VCaP (cell line): ENCODE data around the gene TENM4.

Experiments
- H3K27ac ChIP-seq: fragments of 450-650 bp; 2 replicates; pipeline ENCODE4 v1.5.1; 2017
- TF ChIP-seq, protein P1 (sequence below): fragments of 450-650 bp; conservative IDR thresholded peaks from 2 replicates; pipeline ENCODE4 v1.5.1; 2017; ENCODE audit warnings: mild to moderate bottlenecking, moderate library complexity

TENM4 gene

DNA sequence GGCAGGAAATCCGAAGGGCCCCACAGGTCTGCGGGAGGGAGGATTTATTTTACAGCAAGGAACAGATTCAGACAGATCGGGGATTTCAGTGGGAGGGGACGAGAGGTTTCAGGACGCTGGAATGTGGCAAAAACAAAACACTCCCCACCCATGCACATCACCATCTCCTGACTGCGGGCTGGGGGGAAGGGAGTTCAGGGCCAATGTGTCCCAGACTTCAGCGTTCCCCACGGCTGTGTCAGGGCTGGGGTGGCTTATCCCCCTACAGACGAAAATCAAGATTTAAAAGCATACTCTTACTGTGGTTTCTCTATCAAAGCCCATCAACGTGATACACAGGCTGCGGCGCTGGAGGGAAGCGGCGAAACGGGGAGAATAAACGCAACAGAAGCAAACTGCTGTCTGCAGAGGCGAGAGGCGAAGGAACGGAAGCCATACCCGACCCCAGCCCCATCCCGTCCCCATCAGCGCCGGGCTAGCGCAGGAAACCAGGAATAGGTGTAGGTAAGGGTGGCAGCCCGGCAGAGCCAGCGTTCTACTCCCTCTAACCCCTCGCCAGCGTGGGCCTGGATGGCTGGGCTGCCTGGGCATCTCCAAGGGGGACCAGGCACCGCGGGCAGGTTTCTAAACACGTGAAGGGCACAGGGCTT is 2.7 kb downstream of the TENM4 start:
- TF ChIP-seq, protein P1, sequence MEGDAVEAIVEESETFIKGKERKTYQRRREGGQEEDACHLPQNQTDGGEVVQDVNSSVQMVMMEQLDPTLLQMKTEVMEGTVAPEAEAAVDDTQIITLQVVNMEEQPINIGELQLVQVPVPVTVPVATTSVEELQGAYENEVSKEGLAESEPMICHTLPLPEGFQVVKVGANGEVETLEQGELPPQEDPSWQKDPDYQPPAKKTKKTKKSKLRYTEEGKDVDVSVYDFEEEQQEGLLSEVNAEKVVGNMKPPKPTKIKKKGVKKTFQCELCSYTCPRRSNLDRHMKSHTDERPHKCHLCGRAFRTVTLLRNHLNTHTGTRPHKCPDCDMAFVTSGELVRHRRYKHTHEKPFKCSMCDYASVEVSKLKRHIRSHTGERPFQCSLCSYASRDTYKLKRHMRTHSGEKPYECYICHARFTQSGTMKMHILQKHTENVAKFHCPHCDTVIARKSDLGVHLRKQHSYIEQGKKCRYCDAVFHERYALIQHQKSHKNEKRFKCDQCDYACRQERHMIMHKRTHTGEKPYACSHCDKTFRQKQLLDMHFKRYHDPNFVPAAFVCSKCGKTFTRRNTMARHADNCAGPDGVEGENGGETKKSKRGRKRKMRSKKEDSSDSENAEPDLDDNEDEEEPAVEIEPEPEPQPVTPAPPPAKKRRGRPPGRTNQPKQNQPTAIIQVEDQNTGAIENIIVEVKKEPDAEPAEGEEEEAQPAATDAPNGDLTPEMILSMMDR, result no peak
- H3K27ac ChIP-seq, result no peak overlapping the region

DNA sequence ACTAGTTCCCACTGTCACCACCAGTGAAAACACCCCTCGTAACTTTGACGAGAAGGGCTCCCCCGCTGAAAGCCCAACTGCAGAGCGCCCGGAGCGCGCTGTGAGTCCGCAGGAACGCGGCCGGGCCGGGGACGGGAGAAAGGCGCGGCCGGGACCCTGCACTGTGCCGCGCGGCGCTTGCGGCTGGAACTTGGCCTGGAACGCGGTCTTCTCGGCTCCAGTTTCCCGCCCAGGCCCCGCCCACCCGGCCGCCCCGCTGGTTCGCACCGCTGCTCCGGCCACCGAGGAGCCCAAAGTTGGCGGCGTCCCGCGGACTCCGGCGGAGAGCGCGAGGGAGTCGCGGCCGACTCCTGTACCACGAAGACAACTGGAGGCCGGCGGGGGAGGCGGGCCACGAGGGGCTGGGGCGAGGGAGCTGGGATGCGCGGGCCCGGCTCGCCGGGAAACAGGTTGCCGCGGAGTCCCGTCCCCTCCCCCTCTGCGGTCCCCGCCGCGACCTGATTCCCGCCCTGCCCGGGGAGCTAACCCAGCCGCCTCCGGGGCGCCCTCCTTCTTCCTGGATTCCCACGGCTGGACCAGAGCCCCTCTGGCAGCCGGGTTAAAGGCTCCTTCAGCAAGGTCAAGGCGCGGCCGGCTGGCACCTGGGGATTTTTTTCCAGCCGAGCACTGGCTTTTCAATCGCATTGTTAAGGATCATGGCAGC is 3.4 kb downstream of the TENM4 start:
- TF ChIP-seq, protein P1, result no peak
- H3K27ac ChIP-seq, result no peak overlapping the region

DNA sequence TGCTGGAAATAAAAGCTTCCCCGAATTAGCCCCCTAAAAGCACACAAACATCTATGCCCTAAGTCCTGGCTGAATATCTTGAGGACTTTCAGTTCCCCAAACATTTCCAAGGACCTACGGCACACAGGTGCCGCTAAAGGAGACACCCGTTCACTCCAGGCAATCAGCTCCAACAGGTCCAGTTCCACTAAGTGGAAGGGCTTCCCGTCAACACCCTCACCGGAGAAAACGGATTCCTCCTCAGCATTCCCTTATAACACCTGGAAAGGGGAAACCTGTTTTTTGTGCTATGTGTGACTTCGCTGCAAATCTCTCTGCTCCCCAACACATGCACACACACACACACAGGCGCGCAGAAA is 3.9 kb downstream of the TENM4 start:
- TF ChIP-seq, protein P1, result no peak
- no peak overlapping the region for H3K27ac ChIP-seq

DNA sequence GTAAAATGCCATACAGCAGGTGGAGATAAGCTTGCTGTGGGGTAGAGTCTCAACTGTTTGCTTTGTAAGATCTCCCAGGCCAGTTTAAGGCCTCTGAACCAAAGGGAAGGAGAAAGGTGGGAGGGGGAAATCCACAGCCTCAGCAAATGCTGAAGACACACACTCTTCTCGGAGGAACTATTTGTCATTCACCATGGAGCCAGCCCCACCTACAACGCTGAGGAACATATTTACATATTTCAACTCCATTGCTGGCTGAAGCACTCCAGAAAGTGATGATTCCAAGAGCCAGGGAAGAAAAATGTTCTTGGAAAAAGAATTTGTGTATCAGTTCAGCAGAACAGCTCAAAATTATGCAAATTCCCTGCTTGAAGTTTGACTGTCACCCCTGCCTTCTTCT is 6.5 kb downstream of the TENM4 start:
- no peak overlapping the region for H3K27ac ChIP-seq
- TF ChIP-seq, protein P1, result no peak

DNA sequence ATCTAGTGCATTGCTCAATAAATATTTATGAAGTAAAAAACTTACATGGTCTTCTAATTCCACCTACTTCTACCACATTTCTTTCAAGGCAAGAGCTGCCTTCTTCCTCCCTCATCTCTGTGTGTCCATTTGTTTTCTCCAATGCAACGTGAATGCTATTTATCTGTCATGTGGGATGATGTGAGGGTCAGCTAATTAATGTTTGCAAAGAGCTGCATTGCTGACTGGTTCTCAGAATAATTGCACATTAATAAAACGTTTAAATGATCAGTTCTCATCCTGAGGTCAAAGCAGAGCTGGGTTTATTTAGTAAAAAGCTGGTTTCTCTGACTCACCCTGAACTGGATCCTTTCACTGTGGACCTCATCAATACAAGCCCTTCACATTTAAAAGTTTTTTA is 8.7 kb downstream of the TENM4 start:
- no peak overlapping the region for H3K27ac ChIP-seq
- TF ChIP-seq, protein P1, result no peak

DNA sequence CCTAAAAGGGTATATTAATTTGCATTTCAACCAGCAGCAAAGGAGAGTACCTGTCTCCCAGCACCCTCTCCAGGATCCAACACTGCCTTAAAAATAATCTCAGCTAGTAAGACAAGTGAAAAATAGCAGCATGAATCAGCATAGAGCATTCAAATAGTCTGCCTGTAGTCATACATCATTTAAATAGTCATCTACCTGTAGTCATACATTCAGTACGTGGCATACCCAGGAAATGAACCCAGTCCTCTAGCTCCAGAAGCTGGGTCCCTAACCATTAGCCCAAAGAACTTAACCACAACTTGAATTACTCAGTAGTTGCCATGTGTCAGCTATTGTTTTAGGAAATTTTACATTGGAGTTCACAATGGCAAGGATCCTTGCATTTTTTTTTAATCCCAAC is 9.3 kb downstream of the TENM4 start:
- TF ChIP-seq, protein P1, result no peak
- H3K27ac ChIP-seq, result no peak overlapping the region

DNA sequence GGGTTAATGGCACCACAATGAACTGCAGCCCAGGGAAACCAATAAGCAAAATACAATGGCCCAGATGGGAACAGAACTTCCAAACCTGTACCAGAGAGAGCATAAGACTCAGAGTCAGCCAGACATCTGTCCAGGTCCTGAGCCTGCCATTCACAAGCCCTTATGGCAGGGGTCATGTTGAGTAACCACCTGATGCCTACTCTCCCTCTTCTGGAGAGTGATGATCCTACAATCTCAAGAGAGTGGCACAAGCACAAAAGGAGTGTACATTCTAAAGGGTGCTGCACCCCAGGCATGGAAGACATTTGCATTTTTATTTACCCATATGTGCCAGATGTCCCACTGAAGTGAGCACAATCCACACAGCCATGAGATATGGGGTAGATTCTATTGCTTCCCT is 10.6 kb downstream of the TENM4 start:
- H3K27ac ChIP-seq, result no peak overlapping the region
- TF ChIP-seq, protein P1, result no peak
